Hematopoietic multipotent progenitor cell treated with erythropoietin and hydrocortisone succinate and interleukin-3 and kit ligand, for 15 days (in vitro differentiated cells): ENCODE measurements around the gene ADAMTS13.
A peak's percentile ranks its signal among the peaks of the same experiment; 100 is the strongest.
"Not testable (repeated sequence)": the region's sequence is repeated elsewhere in the genome, so short reads cannot be mapped to it uniquely, and the experiment has no call there.

ENCODE experiments used
- DNase-seq: peaks from one replicate; pipeline ENCODE4 v3.0.0-alpha.2; 2015; ENCODE audit warnings: low spot score

ADAMTS13 gene

GRCh38 chr9:133392308-133392707 is 29.9 kb upstream of the ADAMTS13 start:
- DNase-seq, result not testable (repeated sequence)

- DNase-seq, result no peak
These were observed 28.8 kb upstream of the ADAMTS13 start for GRCh38 chr9:133393399-133393798.

DNA sequence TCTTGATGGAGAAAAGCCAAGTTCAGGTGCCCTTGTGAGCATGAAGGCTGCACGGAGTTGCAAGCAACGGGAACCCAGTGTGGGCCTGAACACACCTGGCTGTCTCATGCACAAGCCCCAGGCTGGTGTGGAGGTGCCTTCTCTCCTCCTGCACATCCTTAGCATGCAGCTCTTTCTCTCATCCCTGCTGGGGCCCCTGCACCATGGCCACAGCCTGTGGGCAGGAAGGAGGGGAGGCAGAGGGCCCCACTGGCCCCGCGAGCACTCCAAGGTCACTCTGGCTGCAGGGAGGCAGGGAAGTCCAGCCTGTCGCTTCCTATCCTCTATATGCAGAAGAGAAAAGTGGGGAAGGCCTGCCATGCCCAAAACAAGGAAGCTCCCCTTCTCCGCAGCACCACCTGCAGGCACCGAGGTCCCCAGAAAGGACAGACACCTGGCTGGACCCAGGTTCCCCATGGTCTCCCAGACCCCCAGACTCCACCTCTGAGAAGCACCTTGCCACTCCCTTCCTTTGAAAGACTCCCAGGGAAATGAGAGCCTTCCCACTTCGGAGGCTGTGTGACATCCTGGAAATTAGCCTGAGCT is 27.4 kb upstream of the ADAMTS13 start:
- no peak for DNase-seq

DNA sequence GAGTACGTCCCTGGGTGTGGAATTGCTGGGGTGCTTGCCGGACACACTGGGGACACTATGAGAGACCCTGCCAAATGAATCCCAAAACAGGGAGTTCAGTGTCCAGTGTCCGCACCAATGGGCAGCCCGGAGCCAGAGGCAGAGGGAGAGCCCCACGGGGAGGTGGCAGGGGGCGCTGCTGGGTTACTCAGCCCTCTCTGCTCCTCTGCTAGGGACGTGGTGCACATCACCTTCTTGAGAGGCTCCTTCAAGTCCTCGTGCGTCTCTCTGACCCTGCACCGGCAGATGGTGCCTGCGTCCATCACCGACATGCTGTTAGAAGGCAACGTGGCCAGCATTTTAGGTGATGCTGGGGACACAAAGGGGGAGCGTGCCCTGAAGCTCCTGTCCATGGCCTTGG is 25.2 kb upstream of the ADAMTS13 start:
- DNase-seq, result no peak

- DNase-seq, result no peak
These were observed 24.8 kb upstream of the ADAMTS13 start for GRCh38 chr9:133397370-133397769.

DNA sequence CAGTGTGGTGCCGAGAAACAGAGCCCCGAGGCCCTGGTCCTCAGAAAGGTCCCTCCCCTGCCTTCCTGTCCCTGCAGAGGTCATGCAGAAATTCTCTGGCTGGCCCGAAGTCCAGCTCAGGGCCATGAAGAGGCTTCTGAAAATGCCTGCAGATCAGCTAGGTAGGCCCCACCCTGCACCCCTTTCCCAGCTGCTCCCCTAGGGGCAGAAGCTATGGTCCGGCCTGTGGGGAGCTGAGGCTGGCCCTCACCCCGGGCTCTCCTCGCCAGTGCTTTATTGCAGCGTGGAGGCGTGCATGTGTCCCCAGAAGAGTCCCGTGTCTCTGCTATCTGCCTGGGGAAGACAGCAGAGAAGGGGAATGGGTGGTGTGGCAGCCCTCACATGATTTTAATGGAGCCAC is 24.3 kb upstream of the ADAMTS13 start:
- DNase-seq, result no peak

DNA sequence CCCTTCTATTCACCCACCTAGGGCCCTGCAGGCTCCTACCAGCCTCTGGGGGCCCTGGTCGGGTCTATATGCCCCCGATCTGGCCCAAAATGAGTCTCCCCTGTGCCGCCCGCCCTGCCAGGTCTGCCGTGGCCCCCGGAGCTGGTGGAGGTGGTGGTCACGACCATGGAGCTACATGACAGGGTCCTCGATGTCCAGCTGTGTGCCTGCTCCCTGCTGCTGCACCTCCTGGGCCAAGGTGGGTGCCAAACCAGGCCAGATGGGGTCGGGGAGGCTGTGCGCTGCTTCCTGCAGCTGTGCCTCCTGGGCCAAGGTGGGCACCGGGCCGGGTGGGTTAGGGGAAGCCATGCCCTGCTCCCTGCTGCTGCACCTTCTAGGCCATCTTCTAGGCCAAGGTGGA is 21.9 kb upstream of the ADAMTS13 start:
- no peak for DNase-seq

DNA sequence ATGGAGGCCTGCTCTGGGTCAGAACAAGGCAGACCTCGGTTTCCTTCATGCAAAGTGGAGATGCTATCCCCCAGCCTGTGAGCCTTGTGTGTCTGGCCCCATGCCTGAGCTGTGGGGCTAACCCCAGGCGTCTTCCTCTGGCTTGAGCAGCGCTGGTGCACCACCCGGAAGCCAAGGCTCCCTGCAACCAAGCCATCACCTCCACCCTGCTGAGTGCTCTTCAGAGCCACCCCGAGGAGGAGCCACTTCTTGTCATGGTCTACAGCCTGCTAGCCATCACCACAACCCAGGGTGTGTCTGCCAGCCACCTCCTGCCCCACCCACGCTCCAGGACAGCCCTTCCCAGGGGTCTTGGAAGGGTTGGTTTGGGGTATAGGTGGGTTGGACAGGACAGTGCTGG is 20.6 kb upstream of the ADAMTS13 start:
- DNase-seq, result no peak

DNA sequence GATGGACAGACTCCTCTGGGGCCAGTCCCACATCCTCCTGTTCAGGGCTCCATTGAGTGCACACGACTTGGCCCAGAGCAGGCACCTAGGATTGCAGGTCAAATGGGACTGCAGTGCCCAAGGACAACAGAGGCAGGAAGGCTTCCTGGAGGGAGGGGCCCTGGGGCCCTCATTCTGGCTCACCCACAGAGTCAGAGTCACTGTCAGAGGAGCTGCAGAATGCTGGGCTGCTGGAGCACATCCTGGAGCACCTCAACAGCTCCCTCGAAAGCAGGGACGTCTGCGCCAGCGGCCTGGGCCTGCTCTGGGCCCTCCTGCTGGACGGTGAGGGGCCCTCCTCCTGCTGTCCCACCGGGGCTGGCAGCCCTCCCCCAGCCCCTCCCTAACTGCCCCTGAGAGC is 19.5 kb upstream of the ADAMTS13 start:
- no peak for DNase-seq

DNA sequence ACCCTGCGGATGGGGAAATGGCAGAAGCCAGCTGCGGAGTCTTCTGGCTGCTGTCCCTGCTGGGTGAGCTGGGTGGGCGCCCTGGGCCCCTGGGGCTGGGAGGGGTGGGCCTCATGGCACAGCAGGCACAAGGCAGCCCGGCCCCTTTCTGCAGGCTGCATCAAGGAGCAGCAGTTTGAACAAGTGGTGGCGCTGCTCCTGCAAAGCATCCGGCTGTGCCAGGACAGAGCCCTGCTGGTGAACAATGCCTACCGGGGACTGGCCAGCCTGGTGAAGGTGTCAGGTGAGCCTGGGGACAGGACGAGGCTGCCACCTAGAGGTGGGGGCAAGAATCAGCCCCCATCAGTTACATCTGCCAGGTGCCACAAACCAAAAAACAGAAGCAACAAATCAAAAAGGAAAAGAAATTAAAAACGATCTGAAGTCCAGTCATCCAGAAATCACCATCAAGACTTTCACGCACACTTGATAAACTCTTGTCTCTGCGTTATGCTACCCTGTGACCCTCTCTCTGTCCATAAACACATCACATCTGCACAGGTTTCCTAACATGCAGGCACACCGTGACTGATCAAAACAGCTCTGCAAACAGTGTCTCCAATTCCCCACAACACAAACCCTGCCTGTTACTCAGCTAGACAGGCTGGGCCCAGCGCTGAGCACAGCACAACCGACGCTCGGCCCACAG is 18.3 kb upstream of the ADAMTS13 start:
- peak; percentile 62 for DNase-seq

- DNase-seq, result no peak
These were observed 17.6 kb upstream of the ADAMTS13 start for GRCh38 chr9:133404454-133405002.

DNA sequence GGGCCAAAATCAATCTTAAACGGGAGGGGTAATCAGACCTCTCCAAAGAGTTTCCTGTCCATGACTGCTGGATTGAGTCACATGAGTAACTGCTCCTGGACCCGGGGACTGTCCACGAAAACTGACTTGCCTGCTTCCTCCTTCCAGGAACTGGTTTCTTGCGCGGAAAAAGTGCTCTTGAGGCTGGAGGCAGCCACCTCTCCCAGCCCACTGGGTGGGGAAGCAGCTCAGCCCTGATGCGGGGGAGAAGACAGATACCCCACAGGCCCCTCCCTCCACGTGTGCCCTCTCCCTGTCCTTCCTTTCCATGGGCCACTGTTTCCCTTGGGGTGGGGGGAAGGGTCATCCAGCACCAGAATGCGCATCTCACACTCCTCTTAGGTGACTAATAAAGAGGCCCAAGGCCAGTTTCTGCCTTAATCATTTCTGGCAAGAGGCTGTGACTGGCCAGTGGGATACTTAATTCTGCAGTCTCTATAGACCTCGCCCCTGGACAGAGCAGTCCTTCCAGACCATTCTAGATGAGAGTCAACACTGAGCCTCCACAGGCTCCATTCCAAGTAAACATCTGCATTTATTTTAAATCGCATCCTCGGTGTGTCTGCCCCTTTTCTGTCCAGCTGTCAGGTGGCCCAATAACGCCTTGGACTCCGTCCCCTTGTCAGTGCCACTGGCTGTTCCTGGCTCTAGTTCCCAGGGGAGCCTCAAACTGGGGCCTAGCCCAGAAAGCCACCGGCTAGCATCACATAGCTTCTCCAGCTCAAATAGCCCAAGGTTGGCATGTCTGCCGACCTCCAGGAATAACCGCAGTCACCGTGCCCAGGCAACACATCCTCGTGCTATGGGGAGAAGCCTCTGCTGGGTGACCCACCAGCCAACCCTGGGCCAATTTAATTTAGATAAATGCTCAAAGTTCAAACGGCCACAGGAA is 16.4 kb upstream of the ADAMTS13 start:
- DNase-seq, result no peak

- DNase-seq, result peak; percentile 76
These were observed 15.5 kb upstream of the ADAMTS13 start for GRCh38 chr9:133406480-133407307.

- DNase-seq, result no peak
These were observed 14.1 kb upstream of the ADAMTS13 start for GRCh38 chr9:133408042-133408441.

GRCh38 chr9:133415170-133415569 is 7.0 kb upstream of the ADAMTS13 start:
- DNase-seq, result no peak

- peak; percentile 77 for DNase-seq
These were observed 4.4 kb upstream of the ADAMTS13 start, which contains the start of gene REXO4 for GRCh38 chr9:133417541-133418461. Gene REXO4 (minus strand): TSS chr9:133418010. CDS start chr9:133417844, 166 bp downstream.

- DNase-seq, result peak; percentile 23
These were observed 3.2 kb upstream of the ADAMTS13 start for GRCh38 chr9:133419005-133419404.

DNA sequence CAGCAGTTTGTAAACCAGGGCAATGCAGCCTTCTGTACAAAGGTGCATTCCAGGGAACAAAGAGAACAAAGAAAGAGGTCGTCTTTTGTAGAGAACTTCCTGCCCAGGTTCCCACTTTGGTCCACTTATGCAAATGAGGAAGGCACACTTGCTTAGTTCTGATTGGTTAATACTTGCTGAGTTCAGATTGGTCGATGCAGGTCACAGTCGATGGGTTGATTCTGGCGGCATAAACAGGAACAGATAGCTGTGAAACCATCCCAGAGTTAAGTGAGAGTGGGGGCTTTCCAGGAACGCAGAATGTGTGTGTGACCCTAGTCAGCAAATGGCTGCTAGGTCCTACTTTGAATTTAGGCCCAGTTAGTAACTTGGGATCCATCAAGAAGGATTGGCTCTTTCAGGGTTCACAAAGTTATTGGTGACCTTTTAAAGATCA is 1.8 kb upstream of the ADAMTS13 start:
- DNase-seq, result no peak

GRCh38 chr9:133423216-133423615 is 1.0 kb downstream of the ADAMTS13 start:
- no peak for DNase-seq

GRCh38 chr9:133424187-133424586 is 2.0 kb downstream of the ADAMTS13 start:
- no peak for DNase-seq
